Activated CD8-positive, alpha-beta memory T cell treated with anti-CD3 and anti-CD28 coated beads for 1 hour (primary cell): ENCODE results near the gene LOXHD1.

Experiments
- DNase-seq, 2 donors: peaks; one replicate each; pipeline ENCODE4 v3.0.0-alpha.2; 2020; ENCODE audit warnings: low read depth in 1 of 2; ENCODE audit errors: extremely low read depth in 1 of 2

The LOXHD1 gene

DNA sequence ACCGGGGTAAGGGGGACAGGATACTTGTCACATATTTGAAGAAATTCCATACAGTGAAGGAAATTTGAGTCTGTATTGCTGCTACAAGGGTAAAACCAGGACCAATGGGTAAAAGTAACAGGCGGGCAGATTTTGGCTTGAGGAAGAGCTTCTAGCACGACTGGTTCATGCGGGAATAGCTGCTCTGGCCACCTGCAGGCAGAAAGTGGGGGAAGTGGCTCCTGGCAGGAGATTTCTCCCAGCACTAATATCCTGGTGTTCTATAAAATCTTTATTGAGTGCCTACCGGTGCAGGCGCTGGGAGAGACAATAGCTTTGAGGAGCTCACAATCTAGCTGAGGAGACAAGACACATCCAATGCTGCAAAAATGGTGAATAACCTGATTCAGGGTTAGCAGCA lies 198.5 kb downstream of the LOXHD1 start:
- no peak for DNase-seq

DNA sequence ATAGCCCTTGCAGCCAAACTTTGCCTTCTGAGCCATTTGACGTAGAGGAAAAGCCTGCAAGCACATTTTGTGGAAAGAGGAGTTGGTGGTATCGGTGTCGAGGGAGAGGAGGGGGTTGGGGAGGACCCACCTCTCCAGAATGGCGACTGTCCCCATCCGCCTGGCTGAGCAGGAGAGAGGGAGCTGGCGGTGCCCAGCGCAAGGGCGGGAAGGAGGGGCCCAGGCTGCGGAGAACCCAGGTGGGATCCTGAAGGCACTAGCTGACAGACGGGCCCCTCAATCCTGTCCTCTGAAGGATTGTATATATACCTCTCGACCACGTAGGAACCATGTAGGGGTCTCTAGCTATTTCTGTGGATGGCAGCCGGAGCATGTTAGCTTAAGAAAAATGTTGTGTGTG lies 200.3 kb downstream of the LOXHD1 start:
- no peak for DNase-seq

DNA sequence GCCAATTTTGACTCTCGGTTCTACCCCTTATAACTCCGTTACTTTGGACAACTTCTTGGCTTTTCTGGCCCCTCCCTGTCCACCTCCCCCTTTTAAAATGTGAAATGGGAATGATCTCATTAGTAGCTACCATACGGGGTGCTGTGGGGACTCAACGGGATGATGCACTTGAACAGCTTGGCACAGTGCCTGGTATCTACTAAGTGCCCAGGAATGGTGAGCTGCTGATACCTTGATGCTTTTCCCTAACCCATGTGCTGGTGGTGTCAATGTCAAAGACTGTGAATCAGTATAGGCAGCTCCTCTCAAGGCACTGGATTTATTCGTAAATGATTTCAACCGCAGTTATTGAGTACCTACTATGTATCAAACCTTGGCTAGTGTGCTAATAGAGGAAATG lies 204.2 kb downstream of the LOXHD1 start:
- DNase-seq: no peak

DNA sequence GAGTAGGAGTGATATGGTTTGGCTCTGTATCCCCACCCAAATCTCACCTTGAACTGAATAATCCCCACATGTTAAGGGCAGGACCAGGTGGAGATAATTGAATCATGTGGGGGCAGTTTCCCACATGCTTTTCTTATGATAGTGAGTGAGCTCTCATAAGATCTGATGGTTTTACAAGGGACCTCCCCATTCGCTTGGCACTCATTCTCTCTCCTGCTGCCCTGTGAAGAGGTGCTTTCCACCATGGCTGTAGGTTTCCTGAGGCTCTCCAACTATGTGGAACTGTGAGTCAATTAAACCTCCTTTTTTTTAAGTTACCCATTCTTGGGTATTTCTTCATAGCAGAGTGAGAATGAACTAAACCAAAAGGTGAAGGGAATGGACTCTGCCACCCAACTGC lies 207.5 kb downstream of the LOXHD1 start:
- no peak for DNase-seq

DNA sequence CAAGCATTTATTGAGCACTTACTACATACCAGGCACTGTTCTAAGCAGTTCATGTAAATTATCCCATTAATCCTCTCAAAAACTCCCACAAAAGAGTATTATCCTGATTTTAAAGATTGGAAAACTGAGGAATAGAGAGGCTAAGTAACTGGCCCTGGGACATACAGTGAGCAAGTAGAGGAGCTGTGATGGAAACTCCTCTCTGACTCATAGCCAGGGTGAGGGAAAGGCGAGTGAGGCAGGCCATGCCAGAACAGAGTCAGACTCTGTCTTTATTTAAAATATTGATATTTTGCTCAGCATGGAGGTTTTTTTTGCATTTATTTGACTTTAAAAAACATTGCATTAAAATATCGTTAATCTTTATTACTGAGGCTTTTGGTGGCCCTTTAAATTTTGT lies 208.0 kb downstream of the LOXHD1 start:
- DNase-seq: no peak

DNA sequence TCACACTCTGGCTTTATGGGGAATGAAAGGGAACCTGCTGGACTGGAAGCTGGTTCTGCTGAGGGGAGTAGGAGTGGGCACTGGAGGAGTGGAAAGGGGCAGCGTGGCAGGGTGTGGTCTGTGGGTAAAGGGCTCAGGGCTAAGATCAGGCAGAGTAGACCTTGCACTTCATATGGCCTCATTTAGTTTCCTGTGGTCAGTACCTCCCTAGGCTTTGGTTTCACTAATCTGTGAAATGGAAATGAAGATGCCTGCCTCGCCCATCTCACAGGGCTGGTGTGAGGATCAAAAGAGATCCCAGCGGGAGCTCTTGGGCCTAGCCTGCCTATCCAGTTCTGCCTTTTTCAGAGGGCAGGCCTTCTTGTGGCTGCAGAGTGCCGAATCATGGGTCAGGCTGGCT lies 208.7 kb downstream of the LOXHD1 start:
- no peak for DNase-seq

DNA sequence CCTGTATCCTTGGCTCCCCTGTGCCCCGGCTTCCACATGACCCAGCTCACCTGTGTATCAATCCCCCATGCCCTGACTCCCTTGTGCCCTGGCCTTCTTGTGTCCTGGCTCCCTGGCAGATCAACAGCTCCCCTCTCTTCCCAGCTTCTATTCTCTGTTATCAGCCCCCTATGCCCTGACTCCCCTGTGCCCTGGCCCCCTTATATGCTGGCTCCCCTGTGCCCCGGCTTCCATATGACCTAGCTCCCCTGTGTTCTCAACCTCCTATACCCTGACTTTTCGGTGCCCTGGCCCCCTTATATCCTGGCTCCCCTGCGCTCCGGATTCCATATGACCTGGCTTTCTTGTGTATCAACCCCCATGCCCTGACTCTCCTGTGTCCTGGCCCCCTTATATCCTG lies 209.2 kb downstream of the LOXHD1 start:
- no peak for DNase-seq

DNA sequence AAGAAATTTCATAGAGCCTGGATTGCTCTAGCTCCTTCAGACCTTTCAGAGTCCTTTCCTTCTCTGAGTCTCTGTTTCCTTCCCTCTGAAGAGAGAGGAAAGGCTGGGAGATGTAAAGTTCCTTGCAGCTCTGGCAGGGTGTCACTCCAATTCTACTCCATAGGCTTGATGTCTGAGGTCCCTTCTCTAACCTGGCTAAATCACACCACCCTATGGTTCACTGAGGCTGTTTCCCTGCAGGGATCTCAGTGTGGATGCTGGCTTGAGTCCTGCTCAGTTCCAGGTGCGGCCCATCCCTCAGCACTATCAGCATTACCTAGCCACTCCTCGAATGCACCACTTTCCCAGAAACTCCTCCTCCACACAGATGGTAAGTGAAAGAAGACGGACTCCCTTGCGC lies 209.7 kb downstream of the LOXHD1 start:
- DNase-seq: no peak

DNA sequence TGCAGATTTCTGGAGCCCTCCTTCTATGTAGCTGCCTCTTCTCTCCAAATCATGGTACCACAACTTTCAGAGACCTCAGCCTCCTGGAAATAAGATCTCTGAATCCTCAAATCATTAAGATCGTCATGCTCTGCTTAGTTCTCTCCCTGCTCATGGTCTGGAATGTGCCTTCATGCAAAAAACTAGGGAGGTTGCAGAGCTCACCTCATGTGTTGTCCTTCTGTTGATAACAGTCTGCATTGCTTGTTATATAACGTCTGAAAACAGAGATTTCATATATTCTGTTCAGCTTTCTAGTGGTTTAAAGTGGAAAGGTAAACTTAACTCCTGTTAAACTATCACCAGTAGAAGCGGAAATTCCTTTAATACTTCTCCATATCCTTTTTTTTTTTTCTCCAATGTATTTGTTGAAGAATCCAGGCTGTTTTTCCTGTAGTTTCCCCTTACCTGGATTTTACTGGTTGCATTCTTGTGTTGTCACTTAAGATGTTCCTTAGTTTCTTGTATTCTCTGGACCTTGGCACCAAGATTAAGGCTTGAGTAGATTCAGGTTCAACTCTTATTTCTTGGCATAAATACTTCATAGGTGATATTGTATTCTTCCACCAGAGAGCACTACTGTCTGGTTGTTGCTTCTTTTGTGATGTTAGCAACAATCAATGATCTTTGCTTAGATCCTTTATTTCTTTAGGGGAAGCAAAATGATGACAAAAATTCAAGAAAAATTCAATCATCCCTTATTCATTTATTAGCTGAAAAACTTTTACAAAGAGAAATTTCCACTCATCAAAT lies 211.3 kb downstream of the LOXHD1 start:
- DNase-seq: no peak

DNA sequence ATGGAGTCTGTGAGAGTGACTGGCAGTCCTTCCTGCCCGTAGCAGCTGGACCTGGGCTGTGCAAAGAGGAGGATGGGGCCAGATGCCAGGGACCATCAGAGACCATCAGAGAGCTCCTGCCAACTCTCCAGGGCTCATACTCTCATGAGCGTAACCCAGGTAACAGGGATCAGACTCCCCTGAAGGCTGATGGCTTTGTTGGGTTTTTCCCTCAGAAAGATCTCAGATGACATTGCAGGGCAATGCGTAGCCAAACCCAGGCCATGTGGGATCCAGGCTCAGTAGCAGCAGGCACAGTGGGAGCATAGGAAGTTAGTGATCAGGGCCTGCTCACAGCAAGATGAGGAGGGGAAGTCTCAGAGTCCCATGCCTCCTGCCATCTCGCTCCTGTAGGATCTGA lies 218.0 kb downstream of the LOXHD1 start:
- no peak for DNase-seq

DNA sequence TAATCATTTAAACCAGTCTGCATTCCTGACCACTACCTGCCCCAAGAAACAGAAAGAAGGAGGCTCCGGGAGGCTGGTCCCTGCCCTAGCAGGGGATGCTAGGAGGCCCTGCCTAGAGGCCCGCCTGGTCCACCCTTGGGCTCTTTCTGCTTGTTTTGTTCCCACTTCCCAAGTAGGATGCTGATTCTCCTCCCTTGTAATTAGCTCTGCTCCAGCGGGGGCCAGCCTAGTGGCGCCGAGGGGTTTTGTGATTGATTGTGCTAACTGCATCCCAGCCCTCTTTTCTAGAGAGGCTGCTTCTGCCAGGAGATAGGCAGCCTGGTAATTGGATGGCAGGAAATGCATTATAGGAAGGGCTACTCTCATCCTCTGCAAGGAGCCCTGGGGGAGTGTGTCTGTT lies 220.0 kb downstream of the LOXHD1 start:
- no peak for DNase-seq

DNA sequence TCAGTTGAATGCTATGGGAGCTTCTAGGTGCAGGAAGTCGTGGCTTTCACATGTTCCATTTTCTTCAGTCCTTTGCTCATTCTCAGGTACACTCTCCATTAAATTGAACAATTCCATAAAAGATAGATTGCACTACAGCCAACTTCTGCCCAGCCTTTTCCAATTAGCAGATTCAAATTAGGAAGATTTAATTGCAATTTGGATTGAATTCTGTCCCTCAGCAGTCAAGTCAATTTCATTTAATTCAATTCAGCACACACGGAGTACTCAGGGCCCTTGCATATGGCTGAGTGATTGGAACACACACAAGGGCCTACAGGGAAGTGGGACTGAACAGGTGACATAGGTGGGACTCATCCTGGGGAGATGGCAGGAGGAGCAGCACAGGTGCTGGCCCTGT lies 220.4 kb downstream of the LOXHD1 start:
- DNase-seq: no peak

DNA sequence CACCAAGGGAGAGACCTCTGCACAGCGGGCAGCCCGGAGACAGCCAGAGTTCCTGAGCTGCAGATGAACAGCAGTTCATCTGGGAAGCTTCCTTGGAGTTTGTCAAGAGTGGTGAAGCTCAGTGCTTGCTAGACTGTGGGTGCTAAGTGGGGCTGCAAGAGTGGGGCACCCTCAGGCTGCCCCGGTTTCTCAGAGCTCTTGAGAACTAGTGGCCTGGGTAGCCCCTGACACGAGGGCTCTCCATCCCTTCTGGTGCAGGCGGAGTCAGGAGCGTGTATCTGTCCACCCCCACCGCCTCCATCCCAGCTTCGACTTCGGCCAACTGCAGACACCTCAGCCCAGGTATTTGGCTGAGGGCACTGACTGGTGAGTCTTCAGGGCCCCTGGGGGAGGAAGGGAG lies 222.0 kb downstream of the LOXHD1 start:
- DNase-seq: no peak

DNA sequence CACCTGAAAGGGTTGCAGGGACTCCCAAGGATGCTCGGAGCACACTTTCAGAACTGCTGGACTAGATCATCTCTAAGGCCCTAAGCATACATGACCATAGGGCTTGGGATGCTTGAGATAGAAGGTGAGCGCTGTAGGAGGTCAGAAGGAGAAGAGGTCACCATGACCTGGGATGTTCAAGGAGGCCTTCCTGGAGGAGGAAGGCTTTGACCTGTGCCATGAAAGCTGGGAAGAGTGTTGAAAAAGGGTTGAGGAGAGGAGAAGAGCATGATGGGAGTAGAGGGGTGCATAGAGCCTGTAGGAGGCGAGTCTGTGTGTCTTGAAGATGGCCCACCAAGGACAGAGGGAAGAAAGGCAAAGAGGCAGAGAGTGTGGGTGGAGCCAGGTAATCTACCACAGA lies 222.4 kb downstream of the LOXHD1 start:
- DNase-seq: no peak

DNA sequence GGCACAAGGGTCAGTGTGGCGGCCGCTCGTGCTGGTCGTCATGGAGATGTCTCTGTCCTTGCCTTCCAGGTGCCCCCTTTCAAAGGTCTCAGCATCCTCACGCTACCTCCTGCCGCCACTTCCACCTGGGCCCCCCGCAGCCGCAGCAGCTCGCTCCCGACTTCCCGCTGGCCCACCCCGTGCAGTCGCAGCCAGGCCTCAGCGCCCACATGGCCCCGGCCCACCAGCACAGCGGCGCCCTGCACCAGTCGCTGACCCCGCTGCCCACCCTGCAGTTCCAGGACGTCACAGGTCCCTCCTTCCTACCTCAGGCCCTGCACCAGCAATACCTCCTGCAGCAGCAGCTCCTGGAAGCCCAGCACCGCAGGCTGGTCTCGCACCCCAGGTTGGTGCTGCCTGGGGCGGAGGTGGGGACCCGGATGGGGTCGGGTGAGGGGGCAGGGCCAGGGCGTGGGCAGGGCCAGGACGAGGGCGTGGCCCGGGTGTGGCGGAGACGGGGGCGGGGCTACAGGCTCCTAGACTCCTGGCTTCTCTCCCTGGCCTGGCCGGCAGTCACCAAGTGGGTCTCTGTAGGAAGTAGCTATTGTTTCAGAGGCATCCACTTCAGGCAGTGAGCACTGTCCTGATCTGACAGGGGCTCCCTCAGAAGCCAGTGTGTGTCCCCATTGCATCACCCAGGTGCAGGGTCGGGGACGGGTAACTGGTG lies 223.7 kb downstream of the LOXHD1 start:
- no peak for DNase-seq

DNA sequence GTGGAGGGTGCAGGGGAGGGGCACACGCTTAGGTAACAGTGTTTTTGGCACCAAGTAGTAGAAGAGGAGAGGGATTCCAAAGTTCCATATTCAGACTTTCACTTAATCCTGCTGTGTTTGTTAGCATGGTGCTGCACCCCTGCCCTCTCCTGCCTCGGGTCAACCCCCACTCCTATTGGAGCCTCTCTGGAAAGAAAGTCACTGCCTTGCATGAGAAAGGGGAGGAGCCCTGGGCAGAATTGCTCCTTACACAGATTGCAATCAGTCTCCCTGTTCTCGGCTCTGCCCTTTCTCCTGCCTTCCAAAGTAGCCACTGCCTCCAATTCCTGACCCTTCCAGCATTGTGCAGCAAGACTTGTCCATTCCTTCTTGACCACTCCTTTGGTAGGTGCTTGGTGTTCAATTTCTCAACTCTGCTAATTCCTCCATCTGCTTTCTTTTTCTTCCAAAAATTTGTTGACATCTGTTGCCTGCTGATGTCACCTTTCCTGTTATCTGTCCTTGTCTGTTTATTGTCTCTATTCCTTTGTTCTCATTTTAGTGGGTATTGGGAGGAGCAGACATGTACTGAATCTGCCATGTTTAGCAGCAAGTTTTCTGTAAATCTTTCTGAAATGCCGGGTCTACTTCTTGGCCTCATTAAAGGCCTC lies 225.4 kb downstream of the LOXHD1 start:
- DNase-seq: no peak

DNA sequence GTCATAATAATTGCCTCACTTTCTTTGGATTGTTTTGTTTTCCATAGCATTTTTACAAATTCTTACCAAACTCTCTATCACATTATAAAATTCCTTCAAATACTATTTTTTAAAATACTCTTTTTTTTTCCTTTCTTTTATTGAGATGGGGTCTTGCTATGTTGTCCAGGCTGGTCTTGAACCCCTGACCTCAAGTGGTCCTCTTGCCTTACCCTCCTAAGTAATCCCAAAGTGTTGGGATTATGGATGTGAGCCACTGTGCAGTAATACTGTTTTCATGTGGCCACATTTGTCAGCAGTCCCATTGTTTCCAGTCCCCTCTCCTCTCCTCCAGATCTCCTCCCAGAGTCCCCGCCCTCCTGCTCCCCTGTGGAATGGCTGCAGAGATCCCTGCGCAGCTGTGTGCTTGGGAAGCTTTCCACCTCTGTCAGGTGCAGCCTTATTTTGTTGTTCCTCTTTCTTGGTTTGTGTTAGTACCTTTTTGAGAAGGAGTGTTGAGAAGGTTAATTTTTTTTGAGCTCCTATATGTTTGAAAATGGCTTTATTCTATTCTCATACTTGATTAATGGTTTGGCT lies 227.3 kb downstream of the LOXHD1 start:
- no peak for DNase-seq

DNA sequence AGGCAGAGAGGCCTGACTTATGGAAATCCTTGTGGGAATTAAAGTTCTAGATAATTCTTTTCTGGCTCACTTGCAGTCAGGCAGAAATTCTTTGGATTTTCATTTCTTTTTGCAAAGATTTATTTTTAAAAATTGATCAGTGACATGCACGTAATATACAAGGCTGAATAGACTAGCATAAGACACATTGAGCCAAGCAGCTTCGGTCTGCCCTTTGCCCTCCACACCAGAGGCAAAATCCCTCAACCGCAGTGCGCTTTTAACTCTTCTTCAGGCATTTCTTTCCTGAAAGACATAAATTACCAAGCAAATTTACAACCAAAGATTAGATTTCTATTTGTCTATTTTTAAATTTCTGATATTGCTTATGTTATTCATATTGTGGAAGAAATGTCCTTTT lies 227.9 kb downstream of the LOXHD1 start:
- DNase-seq: no peak

DNA sequence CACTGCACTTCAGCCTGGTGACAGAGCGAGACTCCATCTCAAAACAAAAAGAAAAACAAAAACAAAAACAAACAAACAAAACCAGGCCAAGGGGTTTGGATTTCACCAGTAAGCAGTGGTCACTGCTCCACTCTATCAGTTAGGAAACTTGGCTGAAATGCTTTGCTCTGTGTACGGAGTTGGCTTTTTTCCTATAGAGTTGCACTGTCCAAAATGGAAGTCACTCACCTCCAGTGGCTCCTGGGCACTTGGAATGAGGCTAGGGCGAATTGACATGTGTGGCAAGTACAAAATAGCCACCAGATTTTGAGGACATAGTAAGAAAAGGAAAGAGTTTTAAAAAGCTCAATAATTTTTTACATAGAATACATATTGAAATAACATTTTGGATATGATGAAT lies 228.7 kb downstream of the LOXHD1 start:
- DNase-seq: no peak

DNA sequence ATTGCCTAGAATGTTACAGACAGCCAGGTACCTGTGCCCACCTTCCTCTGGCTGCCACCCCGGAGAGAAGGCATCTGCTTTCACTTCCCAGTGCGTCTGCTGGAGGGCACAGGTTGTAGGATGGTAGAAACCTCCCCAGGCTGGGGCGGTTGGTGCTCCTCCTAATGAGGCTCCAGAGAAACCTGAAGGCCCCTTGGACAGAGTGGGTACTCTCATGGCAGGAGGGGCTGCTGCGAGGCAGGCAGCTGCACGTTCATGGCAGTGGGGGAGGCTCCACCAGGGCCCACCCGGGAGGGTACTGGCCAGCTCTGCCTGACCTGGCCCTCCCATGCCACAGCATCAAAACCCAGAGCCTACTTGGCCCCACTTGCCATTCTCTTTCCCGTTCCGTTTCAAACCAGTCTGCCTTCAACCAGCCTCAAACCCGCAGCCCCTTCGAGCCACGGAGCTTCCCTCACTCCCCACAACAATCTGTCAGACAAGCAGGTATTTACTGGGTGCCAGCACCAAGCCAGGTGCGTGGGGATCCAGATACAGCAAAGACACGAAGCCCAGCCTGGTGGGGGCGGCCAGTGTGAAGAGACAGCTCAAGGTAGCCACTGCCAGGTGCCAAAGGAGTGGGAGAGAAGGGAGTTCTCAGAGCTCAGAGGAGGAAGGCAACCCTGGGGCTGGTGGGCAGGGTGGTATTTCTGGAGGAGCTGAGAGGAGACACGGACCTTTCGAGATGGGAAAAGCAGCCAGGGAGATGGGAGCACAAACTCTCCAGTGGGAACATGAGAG lies 229.6 kb downstream of the LOXHD1 start:
- no peak for DNase-seq
